Right lobe of liver (tissue), 4 donors: ENCODE results near the gene OR13A1.
"Not testable (repeated sequence)": the region's sequence is repeated elsewhere in the genome, so short reads cannot be mapped to it uniquely, and the experiment has no call there.

ENCODE experiments used
- CTCF ChIP-seq, 4 donors: fragments of 200-600 bp in 3 of 4; fragments of 450-650 bp in 1 of 4; IDR thresholded peaks; one replicate each; pipeline versions ENCODE4 v1.5.1 to v1.8.0; 2016 to 2022; ENCODE audit warnings: antibody characterized with exemption in 4 of 4, mild to moderate bottlenecking in 2 of 4
- POLR2A ChIP-seq: fragments of 450-650 bp; IDR thresholded peaks from one replicate; pipeline ENCODE4 v1.6.1; 2017; ENCODE audit warnings: antibody characterized with exemption, mild to moderate bottlenecking
- donor health status: DM: no; HTN: no; CAD: no.
- donor health status: DM: no; HTN: no; CAD: no.
- donor health status: DM: no; HTN: yes; CAD: no.

DNA sequence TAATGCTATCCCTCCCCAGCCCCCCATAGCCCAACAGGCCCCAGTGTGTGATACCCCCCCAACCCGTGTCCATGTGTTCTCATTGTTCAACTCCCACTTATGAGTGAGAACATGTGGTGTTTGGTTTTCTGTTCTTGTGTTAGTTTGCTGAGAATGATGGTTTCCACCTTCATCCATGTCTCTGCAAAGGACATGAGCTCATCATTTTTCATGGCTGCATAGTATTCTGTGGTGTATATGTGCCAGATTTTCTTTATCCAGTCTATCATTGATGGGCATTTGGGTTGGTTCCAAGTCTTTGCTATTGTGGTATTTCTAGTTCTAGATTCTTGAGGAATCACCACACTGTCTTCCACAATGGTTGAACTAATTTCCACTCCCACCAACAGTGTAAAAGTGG lies 11.5 kb upstream of the OR13A1 start:
- not testable (repeated sequence) for TF ChIP-seq CTCF (IDR thresholded peaks at IDR 0.05); POLR2A
